Measurements from ENCODE around the gene NUDT3. TPM values are rescaled to one million over a fixed set of nuclear protein-coding genes. Genes with fewer than 3 reads are reported as not detected.

Gene NUDT3
- total RNA-seq, 4 donors from 2014 or later = 17.3 to 28.1 (median 20.6) TPM

- Histone ChIP-seq H3K4me1 (peaks cover 0 to 38% (median 10%) of the 10 kb centered on the region in 4 donors), H3K27ac (peak overlapping the region in 3 of 4 donors; percentile 25 to 41 (median 35)), H3K36me3 (peaks cover 0 to 21% (median 0%) of the 10 kb centered on the region in 3 donors), H3K4me3 (no peak overlapping the region), H3K9me3 (no peaks in the 10 kb centered on the region), H3K27me3 (no peaks in the 10 kb centered on the region)
- peak in 1 of 3 donors; percentile 78 for DNase-seq
- TF ChIP-seq POLR2A (IDR thresholded peaks at IDR 0.05) = no peak
- TF ChIP-seq, protein P1, sequence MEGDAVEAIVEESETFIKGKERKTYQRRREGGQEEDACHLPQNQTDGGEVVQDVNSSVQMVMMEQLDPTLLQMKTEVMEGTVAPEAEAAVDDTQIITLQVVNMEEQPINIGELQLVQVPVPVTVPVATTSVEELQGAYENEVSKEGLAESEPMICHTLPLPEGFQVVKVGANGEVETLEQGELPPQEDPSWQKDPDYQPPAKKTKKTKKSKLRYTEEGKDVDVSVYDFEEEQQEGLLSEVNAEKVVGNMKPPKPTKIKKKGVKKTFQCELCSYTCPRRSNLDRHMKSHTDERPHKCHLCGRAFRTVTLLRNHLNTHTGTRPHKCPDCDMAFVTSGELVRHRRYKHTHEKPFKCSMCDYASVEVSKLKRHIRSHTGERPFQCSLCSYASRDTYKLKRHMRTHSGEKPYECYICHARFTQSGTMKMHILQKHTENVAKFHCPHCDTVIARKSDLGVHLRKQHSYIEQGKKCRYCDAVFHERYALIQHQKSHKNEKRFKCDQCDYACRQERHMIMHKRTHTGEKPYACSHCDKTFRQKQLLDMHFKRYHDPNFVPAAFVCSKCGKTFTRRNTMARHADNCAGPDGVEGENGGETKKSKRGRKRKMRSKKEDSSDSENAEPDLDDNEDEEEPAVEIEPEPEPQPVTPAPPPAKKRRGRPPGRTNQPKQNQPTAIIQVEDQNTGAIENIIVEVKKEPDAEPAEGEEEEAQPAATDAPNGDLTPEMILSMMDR (IDR thresholded peaks at IDR 0.05) = peak in 1 of 6 experiments; percentile 3
Measured at GRCh38 chr6:34243901-34244884, 148.3 kb downstream of the NUDT3 start.

DNA sequence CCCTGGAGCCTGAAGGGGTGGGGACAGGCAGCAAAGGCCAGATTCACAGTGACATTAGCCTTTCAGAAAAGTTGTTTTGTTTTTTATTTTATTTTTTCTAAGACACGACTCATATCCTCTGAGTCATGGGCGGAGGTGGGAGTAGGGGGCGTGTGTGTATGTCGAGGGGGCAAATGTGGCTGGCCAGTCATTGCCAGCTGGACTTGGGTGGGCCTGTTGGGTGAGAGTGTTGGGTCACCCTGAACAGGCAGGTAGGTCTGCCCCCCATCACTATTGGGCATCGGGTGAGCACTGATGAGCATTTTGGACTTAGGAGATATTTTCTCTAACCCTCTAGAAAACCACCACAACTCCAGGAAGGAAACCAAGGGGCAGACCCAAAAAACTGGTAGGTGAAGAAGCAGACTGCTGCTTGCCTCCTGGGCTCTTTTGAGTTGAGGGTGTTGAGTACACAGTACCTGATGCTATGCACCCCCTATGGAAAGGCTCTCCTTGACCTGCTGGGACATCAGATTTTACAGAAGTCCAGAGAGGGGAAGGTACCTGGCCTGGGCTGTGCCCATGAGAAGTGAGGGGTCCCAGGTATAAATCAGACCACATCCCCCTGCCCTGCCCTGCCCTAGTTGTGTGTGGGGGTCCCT lies 149.2 kb downstream of the NUDT3 start:
- Histone ChIP-seq H3K27me3 (no peaks in the 10 kb centered on the region), H3K27ac (peak overlapping the region in 2 of 4 donors; percentile 5 to 41), H3K4me1 (peaks cover 0 to 45% (median 12%) of the 10 kb centered on the region in 4 donors), H3K4me3 (no peak overlapping the region), H3K36me3 (peaks cover 0 to 21% (median 0%) of the 10 kb centered on the region in 3 donors), H3K9me3 (no peaks in the 10 kb centered on the region)
- TF ChIP-seq, protein P1 (IDR thresholded peaks at IDR 0.05) = no peak
- TF ChIP-seq POLR2A (IDR thresholded peaks at IDR 0.05) = no peak
- peak in 1 of 3 donors; percentile 36 for DNase-seq

GRCh38 chr6:34242252-34243130 lies 150.0 kb downstream of the NUDT3 start:
- TF ChIP-seq POLR2A (IDR thresholded peaks at IDR 0.05) = no peak
- Histone ChIP-seq H3K4me1 (peaks cover 0 to 43% (median 10%) of the 10 kb centered on the region in 4 donors), H3K27me3 (no peaks in the 10 kb centered on the region), H3K36me3 (peaks cover 0 to 21% (median 0%) of the 10 kb centered on the region in 3 donors), H3K27ac (peak overlapping the region in 1 of 4 donors; percentile 5), H3K9me3 (no peaks in the 10 kb centered on the region), H3K4me3 (no peak overlapping the region)
- peak in 1 of 3 donors; percentile 40 for DNase-seq

DNA sequence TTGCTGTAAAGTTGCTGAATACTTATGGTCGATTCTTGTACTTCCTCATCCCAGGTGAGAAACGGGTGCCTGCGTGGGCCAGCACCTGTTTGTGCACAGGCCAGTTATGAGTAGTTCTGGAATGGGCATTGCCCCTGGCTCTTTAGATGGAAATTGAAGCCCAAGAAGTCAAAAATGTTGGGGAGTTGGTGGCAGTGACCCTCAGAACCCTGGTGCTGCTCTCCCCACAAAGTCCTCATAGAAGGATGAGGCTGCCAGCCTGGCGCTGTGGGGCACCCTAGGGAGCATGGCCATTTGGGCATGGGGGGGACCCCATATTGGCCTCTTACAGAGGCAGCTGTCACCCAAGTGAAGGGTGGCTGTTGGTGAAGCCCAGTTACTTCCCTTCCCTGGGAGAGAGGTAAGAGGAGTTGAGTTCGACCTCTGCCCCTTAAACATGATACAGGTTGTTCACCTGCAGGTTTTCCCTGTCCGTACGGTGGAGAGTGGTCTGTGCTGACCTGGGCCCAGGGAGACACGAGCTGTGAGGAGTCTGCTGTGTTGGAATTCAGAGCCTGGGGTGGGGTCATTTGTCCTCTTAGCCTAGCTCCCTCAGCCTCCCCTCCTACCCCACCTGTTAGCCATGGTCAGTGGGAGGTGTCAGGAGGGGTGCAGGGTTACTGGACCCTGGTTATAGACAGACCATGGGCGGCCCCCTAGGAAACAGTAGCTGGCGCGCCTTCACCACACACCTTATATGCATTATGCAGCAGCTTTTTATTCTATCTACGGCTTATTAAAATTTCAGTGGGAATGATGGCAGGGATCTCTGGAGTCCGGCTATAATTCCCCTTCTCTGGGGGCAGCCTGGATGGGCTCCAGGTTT lies 150.9 kb downstream of the NUDT3 start:
- no peaks in the 10 kb centered on the region for H3K27me3 ChIP-seq
- H3K4me3 ChIP-seq = no peak overlapping the region
- no peak overlapping the region for H3K27ac ChIP-seq
- peaks cover 0 to 21% (median 0%) of the 10 kb centered on the region in 3 donors for H3K36me3 ChIP-seq
- H3K4me1 ChIP-seq = peaks cover 0 to 40% (median 7%) of the 10 kb centered on the region in 4 donors
- no peaks in the 10 kb centered on the region for H3K9me3 ChIP-seq
- TF ChIP-seq, protein P1 (IDR thresholded peaks at IDR 0.05) = no peak
- TF ChIP-seq POLR2A (IDR thresholded peaks at IDR 0.05) = no peak
- peak in 1 of 3 donors; percentile 41 for DNase-seq
